Measurements from ENCODE around the gene TMEFF2. TPM values are rescaled to one million over a fixed set of nuclear protein-coding genes. Genes with fewer than 3 reads are reported as not detected.
A peak's percentile ranks its signal among the peaks of the same experiment; 100 is the strongest.

Gene TMEFF2
- total RNA-seq, 1 donor, result under 0.01 TPM

- Histone ChIP-seq H2AFZ (ENCODE audit: low read length) (no peak overlapping the region), H3K79me2 (ENCODE audit: insufficient read depth, low read length) (no peaks in the 10 kb centered on the region), H3K4me3 (ENCODE audit: insufficient read depth, low read length) (no peak overlapping the region), H3K9me3 (ENCODE audit: low read depth, low read length) (no peaks in the 10 kb centered on the region), H3K27ac (ENCODE audit: low read depth, low read length) (no peak overlapping the region), H3K27me3 (ENCODE audit: insufficient read depth, low read length) (no peaks in the 10 kb centered on the region), H3K4me2 (ENCODE audit: insufficient read depth, low read length) (no peak overlapping the region), H3K36me3 (ENCODE audit: insufficient read depth, low read length) (no peaks in the 10 kb centered on the region), H4K20me1 (ENCODE audit: insufficient read depth, low read length) (no peaks in the 10 kb centered on the region), H3K4me1 (ENCODE audit: insufficient read depth, low read length) (peaks cover 5% of the 10 kb centered on the region)
- no peak for DNase-seq (ENCODE audit: insufficient read length, low spot score, missing footprints)
- TF ChIP-seq CTCF (IDR thresholded peaks at IDR 0.05; ENCODE audit: extremely low read depth, low read depth, low read length), result no peak
Measured at GRCh38 chr2:191951376-191951775, 243.4 kb downstream of the TMEFF2 start.

GRCh38 chr2:191950132-191950874 lies 244.4 kb downstream of the TMEFF2 start:
- TF ChIP-seq CTCF (IDR thresholded peaks at IDR 0.05; ENCODE audit: extremely low read depth, low read depth, low read length), result no peak
- H3K36me3 ChIP-seq (ENCODE audit: insufficient read depth, low read length), result no peaks in the 10 kb centered on the region
- H3K9me3 ChIP-seq (ENCODE audit: low read depth, low read length), result no peaks in the 10 kb centered on the region
- no peak overlapping the region for H3K4me2 ChIP-seq (ENCODE audit: insufficient read depth, low read length)
- no peak overlapping the region for H3K27ac ChIP-seq (ENCODE audit: low read depth, low read length)
- peak overlapping the region; percentile 75 for H2AFZ ChIP-seq (ENCODE audit: low read length)
- no peak overlapping the region for H3K4me3 ChIP-seq (ENCODE audit: insufficient read depth, low read length)
- H3K27me3 ChIP-seq (ENCODE audit: insufficient read depth, low read length), result no peaks in the 10 kb centered on the region
- H3K4me1 ChIP-seq (ENCODE audit: insufficient read depth, low read length), result peaks cover 5% of the 10 kb centered on the region
- no peaks in the 10 kb centered on the region for H4K20me1 ChIP-seq (ENCODE audit: insufficient read depth, low read length)
- DNase-seq (ENCODE audit: insufficient read length, low spot score, missing footprints), result no peak
- H3K79me2 ChIP-seq (ENCODE audit: insufficient read depth, low read length), result no peaks in the 10 kb centered on the region

GRCh38 chr2:191947235-191947634 lies 247.5 kb downstream of the TMEFF2 start:
- no peak for TF ChIP-seq CTCF (IDR thresholded peaks at IDR 0.05; ENCODE audit: extremely low read depth, low read depth, low read length)

GRCh38 chr2:191946471-191947182 lies 248.1 kb downstream of the TMEFF2 start:
- Histone ChIP-seq H3K27ac (ENCODE audit: low read depth, low read length) (no peak overlapping the region), H3K4me2 (ENCODE audit: insufficient read depth, low read length) (no peak overlapping the region), H3K4me1 (ENCODE audit: insufficient read depth, low read length) (peaks cover 5% of the 10 kb centered on the region), H3K27me3 (ENCODE audit: insufficient read depth, low read length) (no peaks in the 10 kb centered on the region), H4K20me1 (ENCODE audit: insufficient read depth, low read length) (no peaks in the 10 kb centered on the region), H3K79me2 (ENCODE audit: insufficient read depth, low read length) (no peaks in the 10 kb centered on the region), H2AFZ (ENCODE audit: low read length) (no peak overlapping the region), H3K4me3 (ENCODE audit: insufficient read depth, low read length) (no peak overlapping the region), H3K36me3 (ENCODE audit: insufficient read depth, low read length) (no peaks in the 10 kb centered on the region), H3K9me3 (ENCODE audit: low read depth, low read length) (no peaks in the 10 kb centered on the region)
- no peak for TF ChIP-seq CTCF (IDR thresholded peaks at IDR 0.05; ENCODE audit: extremely low read depth, low read depth, low read length)
- no peak for DNase-seq (ENCODE audit: insufficient read length, low spot score, missing footprints)

More at GRCh38 chr2:191947235-191947634, 247.5 kb downstream of the TMEFF2 start:
- Histone ChIP-seq H4K20me1 (ENCODE audit: insufficient read depth, low read length) (no peaks in the 10 kb centered on the region), H2AFZ (ENCODE audit: low read length) (no peak overlapping the region), H3K9me3 (ENCODE audit: low read depth, low read length) (no peaks in the 10 kb centered on the region), H3K79me2 (ENCODE audit: insufficient read depth, low read length) (no peaks in the 10 kb centered on the region), H3K4me3 (ENCODE audit: insufficient read depth, low read length) (no peak overlapping the region), H3K36me3 (ENCODE audit: insufficient read depth, low read length) (no peaks in the 10 kb centered on the region), H3K27me3 (ENCODE audit: insufficient read depth, low read length) (no peaks in the 10 kb centered on the region), H3K4me1 (ENCODE audit: insufficient read depth, low read length) (peaks cover 5% of the 10 kb centered on the region), H3K27ac (ENCODE audit: low read depth, low read length) (no peak overlapping the region), H3K4me2 (ENCODE audit: insufficient read depth, low read length) (no peak overlapping the region)
- no peak for DNase-seq (ENCODE audit: insufficient read length, low spot score, missing footprints)

All from osteoblast (primary cell).